ENCODE data around the gene IMMP2L. TPM values are rescaled to one million over a fixed set of nuclear protein-coding genes. Genes with fewer than 3 reads are reported as not detected.

The IMMP2L gene
- total and polyA plus RNA-seq, 2 of the 13 experiments (the other 11 are each of a cell fraction or from before 2014, with no cell fraction given), result 7.8 to 16.9 TPM

DNA sequence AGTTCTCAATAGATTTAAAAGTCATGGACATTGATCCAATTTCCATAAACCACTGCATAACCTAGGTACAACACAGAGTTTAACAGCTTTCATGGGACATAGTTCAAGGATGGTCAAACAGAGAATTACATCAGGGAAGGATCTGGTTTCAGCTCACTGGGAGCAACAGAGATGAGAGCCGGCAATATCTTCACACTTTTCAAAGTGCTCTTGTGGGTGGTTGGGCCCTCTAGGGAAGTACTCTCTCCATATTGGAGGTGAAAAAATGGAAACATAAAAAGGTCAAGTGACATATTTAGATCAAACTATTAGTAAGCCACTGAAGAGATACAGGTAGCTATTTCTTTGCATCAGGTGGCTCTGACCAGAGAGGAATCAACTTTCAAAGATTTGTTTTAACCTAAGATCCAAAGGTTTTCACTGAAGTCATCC lies 533.1 kb downstream of the IMMP2L start (continued):
- no peak for TF ChIP-seq ZBTB7A (CRISPR knock-in tag; IDR thresholded peaks at IDR 0.05)
- TF ChIP-seq ZIK1 (CRISPR knock-in tag; IDR thresholded peaks at IDR 0.05; ENCODE audit: borderline replicate concordance, low read depth), result no peak
- TF ChIP-seq, protein P1, sequence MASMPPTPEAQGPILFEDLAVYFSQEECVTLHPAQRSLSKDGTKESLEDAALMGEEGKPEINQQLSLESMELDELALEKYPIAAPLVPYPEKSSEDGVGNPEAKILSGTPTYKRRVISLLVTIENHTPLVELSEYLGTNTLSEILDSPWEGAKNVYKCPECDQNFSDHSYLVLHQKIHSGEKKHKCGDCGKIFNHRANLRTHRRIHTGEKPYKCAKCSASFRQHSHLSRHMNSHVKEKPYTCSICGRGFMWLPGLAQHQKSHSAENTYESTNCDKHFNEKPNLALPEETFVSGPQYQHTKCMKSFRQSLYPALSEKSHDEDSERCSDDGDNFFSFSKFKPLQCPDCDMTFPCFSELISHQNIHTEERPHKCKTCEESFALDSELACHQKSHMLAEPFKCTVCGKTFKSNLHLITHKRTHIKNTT (CRISPR knock-in tag; IDR thresholded peaks at IDR 0.05), result no peak
- TF ChIP-seq, protein P2, sequence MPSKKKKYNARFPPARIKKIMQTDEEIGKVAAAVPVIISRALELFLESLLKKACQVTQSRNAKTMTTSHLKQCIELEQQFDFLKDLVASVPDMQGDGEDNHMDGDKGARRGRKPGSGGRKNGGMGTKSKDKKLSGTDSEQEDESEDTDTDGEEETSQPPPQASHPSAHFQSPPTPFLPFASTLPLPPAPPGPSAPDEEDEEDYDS (CRISPR knock-in tag; IDR thresholded peaks at IDR 0.05), result 0 out of 2 replicates have a peak, but pooled peaks have one; percentile 16
- TF ChIP-seq ZNF350 (CRISPR knock-in tag; IDR thresholded peaks at IDR 0.05; ENCODE audit: borderline replicate concordance, low read depth), result no peak
- TF ChIP-seq, protein P3, sequence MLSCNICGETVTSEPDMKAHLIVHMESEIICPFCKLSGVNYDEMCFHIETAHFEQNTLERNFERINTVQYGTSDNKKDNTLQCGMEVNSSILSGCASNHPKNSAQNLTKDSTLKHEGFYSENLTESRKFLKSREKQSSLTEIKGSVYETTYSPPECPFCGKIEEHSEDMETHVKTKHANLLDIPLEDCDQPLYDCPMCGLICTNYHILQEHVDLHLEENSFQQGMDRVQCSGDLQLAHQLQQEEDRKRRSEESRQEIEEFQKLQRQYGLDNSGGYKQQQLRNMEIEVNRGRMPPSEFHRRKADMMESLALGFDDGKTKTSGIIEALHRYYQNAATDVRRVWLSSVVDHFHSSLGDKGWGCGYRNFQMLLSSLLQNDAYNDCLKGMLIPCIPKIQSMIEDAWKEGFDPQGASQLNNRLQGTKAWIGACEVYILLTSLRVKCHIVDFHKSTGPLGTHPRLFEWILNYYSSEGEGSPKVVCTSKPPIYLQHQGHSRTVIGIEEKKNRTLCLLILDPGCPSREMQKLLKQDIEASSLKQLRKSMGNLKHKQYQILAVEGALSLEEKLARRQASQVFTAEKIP (CRISPR knock-in tag; IDR thresholded peaks at IDR 0.05; ENCODE audit: borderline replicate concordance), result no peak
- TF ChIP-seq HMGA1 (CRISPR knock-in tag; conservative IDR thresholded peaks at IDR 0.05), result no peak
- TF ChIP-seq, protein P4, sequence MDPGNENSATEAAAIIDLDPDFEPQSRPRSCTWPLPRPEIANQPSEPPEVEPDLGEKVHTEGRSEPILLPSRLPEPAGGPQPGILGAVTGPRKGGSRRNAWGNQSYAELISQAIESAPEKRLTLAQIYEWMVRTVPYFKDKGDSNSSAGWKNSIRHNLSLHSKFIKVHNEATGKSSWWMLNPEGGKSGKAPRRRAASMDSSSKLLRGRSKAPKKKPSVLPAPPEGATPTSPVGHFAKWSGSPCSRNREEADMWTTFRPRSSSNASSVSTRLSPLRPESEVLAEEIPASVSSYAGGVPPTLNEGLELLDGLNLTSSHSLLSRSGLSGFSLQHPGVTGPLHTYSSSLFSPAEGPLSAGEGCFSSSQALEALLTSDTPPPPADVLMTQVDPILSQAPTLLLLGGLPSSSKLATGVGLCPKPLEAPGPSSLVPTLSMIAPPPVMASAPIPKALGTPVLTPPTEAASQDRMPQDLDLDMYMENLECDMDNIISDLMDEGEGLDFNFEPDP (CRISPR knock-in tag; conservative IDR thresholded peaks at IDR 0.05), result no peak
- no peak for TF ChIP-seq ZNF570 (CRISPR knock-in tag; IDR thresholded peaks at IDR 0.05; ENCODE audit: borderline replicate concordance)
- TF ChIP-seq, protein P5, sequence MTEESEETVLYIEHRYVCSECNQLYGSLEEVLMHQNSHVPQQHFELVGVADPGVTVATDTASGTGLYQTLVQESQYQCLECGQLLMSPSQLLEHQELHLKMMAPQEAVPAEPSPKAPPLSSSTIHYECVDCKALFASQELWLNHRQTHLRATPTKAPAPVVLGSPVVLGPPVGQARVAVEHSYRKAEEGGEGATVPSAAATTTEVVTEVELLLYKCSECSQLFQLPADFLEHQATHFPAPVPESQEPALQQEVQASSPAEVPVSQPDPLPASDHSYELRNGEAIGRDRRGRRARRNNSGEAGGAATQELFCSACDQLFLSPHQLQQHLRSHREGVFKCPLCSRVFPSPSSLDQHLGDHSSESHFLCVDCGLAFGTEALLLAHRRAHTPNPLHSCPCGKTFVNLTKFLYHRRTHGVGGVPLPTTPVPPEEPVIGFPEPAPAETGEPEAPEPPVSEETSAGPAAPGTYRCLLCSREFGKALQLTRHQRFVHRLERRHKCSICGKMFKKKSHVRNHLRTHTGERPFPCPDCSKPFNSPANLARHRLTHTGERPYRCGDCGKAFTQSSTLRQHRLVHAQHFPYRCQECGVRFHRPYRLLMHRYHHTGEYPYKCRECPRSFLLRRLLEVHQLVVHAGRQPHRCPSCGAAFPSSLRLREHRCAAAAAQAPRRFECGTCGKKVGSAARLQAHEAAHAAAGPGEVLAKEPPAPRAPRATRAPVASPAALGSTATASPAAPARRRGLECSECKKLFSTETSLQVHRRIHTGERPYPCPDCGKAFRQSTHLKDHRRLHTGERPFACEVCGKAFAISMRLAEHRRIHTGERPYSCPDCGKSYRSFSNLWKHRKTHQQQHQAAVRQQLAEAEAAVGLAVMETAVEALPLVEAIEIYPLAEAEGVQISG (CRISPR knock-in tag; IDR thresholded peaks at IDR 0.05), result 0 out of 2 replicates have a peak, but pooled peaks have one; percentile 15
- TF ChIP-seq BCL6 (CRISPR knock-in tag; IDR thresholded peaks at IDR 0.05), result peak; percentile 84
- peak; percentile 74; the same call in 1 of the 2 replicates for TF ChIP-seq ZNF792 (CRISPR knock-in tag; IDR thresholded peaks at IDR 0.05)
- TF ChIP-seq FOXM1 (CRISPR knock-in tag; IDR thresholded peaks at IDR 0.05), result no peak
- TF ChIP-seq REPIN1 (CRISPR knock-in tag; IDR thresholded peaks at IDR 0.05; ENCODE audit: borderline replicate concordance, low read depth), result 0 out of 2 replicates have a peak, but pooled peaks have one; percentile 27
- TF ChIP-seq ZNF746 (CRISPR knock-in tag; IDR thresholded peaks at IDR 0.05), result no peak
- no peak for TF ChIP-seq KLF6 (CRISPR knock-in tag; IDR thresholded peaks at IDR 0.05)
- peak; percentile 80 for TF ChIP-seq ZNF331 (CRISPR knock-in tag; IDR thresholded peaks at IDR 0.05)
- no peak for TF ChIP-seq CHD4 (IDR thresholded peaks at IDR 0.05; ENCODE audit: borderline replicate concordance, low read length)
- no peak for TF ChIP-seq SRSF9 (IDR thresholded peaks at IDR 0.05; ENCODE audit: borderline replicate concordance, insufficient read depth, low read depth, low read length, poor library complexity, severe bottlenecking)
- peak; percentile 75 for TF ChIP-seq RCOR2 (CRISPR knock-in tag; IDR thresholded peaks at IDR 0.05)

All from HepG2 (cell line).